NCI-H526 (cell line): ENCODE data around the gene STAB1.

Experiments
- DNase-seq, 2 experiments: peaks; one replicate each; lab custom pipeline; 2025; lab: John Stamatoyannopoulos, UW

Gene STAB1

GRCh38 chr3:52458031-52458760 is 36.9 kb upstream of the STAB1 start:
- peak; percentile 53 to 68 for DNase-seq

- no peak for DNase-seq
These were observed 36.2 kb upstream of the STAB1 start for GRCh38 chr3:52458770-52459545.

GRCh38 chr3:52461874-52462273 is 33.3 kb upstream of the STAB1 start:
- DNase-seq, result no peak

- DNase-seq, result no peak
These were observed 31.7 kb upstream of the STAB1 start for GRCh38 chr3:52463416-52463815.

- no peak for DNase-seq
These were observed 26.8 kb upstream of the STAB1 start for GRCh38 chr3:52468336-52468735.

GRCh38 chr3:52469001-52469400 is 26.1 kb upstream of the STAB1 start:
- DNase-seq, result no peak

- no peak for DNase-seq
These were observed 24.2 kb upstream of the STAB1 start for GRCh38 chr3:52470920-52471319.

- DNase-seq, result peak in 1 of 2 experiments; percentile 73
These were observed 23.5 kb upstream of the STAB1 start for GRCh38 chr3:52471371-52472238.

- DNase-seq, result no peak
These were observed 22.7 kb upstream of the STAB1 start for GRCh38 chr3:52472239-52473000.

- no peak for DNase-seq
These were observed 22.1 kb upstream of the STAB1 start for GRCh38 chr3:52473026-52473425.

- no peak for DNase-seq
These were observed 17.9 kb upstream of the STAB1 start for GRCh38 chr3:52477076-52477795.

- no peak for DNase-seq
These were observed 17.4 kb upstream of the STAB1 start for GRCh38 chr3:52477796-52478095.

GRCh38 chr3:52479037-52479876 is 15.9 kb upstream of the STAB1 start:
- no peak for DNase-seq

- no peak for DNase-seq
These were observed 15.1 kb upstream of the STAB1 start for GRCh38 chr3:52479877-52480575.

- no peak for DNase-seq
These were observed 14.1 kb upstream of the STAB1 start for GRCh38 chr3:52480768-52481715.

- DNase-seq, result peak in 1 of 2 experiments; percentile 27
These were observed 13.2 kb upstream of the STAB1 start for GRCh38 chr3:52481819-52482521.

GRCh38 chr3:52483081-52483480 is 12.1 kb upstream of the STAB1 start:
- no peak for DNase-seq
